ENCODE results near the gene GRIFIN. TPM values are rescaled to one million over a fixed set of nuclear protein-coding genes. Genes with fewer than 3 reads are reported as not detected.
"Not testable (repeated sequence)": the region's sequence is repeated elsewhere in the genome, so short reads cannot be mapped to it uniquely, and the experiment has no call there.

The GRIFIN gene
- total RNA-seq, 1 donor from 2014 or later = not detected

DNA sequence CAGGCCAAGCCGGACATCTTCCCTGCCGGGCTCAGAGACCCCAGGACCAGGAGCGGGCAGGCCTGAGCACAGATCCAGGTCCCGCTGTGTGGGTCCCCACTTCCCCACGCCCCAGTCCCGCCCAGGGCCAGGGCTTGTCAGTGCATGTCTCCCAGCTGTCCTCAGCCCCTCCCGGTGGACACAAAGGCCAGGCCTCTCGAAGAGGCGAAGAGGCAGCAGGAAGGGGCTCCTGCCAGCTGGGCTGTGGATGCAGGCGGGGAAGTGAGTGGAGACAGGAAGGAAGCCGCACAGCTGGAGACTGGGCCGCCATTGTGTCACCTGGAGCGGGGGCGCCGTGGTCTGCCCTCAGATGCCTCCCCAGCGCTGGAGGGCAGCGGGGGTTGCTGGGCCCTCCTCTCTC is 4.8 kb downstream of the GRIFIN start:
- Mint-ChIP-seq H3K4me1 (ENCODE audit: low read depth) (peaks cover 15% of the 10 kb centered on the region), H3K27ac (ENCODE audit: unreplicated experiment) (no peak overlapping the region), H3K4me3 (ENCODE audit: unreplicated experiment) (no peak overlapping the region), H3K36me3 (ENCODE audit: low read depth) (no peaks in the 10 kb centered on the region), H3K27me3 (ENCODE audit: low read depth) (peaks cover 2% of the 10 kb centered on the region), H3K9me3 (ENCODE audit: low read depth) (no peaks in the 10 kb centered on the region)
- no peak for DNase-seq (ENCODE audit: low spot score)
- TF ChIP-seq, protein P1, sequence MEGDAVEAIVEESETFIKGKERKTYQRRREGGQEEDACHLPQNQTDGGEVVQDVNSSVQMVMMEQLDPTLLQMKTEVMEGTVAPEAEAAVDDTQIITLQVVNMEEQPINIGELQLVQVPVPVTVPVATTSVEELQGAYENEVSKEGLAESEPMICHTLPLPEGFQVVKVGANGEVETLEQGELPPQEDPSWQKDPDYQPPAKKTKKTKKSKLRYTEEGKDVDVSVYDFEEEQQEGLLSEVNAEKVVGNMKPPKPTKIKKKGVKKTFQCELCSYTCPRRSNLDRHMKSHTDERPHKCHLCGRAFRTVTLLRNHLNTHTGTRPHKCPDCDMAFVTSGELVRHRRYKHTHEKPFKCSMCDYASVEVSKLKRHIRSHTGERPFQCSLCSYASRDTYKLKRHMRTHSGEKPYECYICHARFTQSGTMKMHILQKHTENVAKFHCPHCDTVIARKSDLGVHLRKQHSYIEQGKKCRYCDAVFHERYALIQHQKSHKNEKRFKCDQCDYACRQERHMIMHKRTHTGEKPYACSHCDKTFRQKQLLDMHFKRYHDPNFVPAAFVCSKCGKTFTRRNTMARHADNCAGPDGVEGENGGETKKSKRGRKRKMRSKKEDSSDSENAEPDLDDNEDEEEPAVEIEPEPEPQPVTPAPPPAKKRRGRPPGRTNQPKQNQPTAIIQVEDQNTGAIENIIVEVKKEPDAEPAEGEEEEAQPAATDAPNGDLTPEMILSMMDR (IDR thresholded peaks at IDR 0.05) = no peak

GRCh38 chr7:2471022-2471329 is 5.2 kb downstream of the GRIFIN start:
- no peak for DNase-seq (ENCODE audit: low spot score)
- H3K9me3 Mint-ChIP-seq (ENCODE audit: low read depth) = no peaks in the 10 kb centered on the region
- TF ChIP-seq, protein P1 (IDR thresholded peaks at IDR 0.05) = no peak
- H3K27me3 Mint-ChIP-seq (ENCODE audit: low read depth) = peaks cover 2% of the 10 kb centered on the region
- no peak overlapping the region for H3K4me3 Mint-ChIP-seq (ENCODE audit: unreplicated experiment)
- peak overlapping the region; percentile 45 for H3K27ac Mint-ChIP-seq (ENCODE audit: unreplicated experiment)
- no peaks in the 10 kb centered on the region for H3K36me3 Mint-ChIP-seq (ENCODE audit: low read depth)
- H3K4me1 Mint-ChIP-seq (ENCODE audit: low read depth) = peaks cover 15% of the 10 kb centered on the region

DNA sequence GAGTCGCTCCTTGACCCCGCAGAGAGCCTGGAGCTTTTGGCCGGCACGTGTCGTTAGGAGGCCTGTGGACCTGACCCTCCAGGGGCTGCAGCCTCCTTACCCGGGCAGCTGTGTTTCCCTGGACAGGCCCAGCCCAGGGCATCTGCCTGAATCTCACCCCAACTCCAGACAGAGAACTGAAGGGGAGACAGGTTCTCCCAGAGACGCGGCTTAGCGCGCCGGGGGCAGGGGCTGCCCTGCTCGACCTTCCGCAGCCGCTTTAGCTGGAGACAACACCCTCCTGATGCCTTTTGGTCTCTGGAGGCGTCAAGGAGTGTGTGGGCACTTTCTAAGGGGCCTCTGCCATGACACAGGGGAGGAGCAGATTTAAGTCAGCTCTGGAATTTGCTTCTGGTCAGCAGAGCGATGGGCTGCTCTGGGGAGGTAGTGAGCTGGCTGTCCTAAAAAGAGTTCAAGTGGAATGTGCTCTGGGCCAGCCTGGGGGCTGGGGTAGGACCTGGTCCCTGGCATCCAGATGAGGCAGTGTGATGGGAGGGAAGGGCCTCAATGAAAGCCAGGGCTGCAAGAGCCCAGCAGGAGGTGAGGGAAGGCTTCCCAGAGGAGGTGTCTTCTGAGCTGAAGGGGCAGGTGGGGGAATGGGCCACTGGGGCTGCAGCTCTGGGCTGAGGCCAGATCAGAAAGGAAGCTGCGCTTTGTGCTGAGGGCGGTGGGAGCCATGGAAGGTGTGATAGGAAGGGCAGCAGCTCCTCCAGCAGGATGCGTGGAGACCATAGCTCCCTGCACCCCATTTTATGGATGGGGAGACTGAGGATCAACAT is 5.8 kb downstream of the GRIFIN start:
- no peak overlapping the region for H3K4me3 Mint-ChIP-seq (ENCODE audit: unreplicated experiment)
- DNase-seq (ENCODE audit: low spot score) = no peak
- peak overlapping the region; percentile 36 for H3K27ac Mint-ChIP-seq (ENCODE audit: unreplicated experiment)

DNA sequence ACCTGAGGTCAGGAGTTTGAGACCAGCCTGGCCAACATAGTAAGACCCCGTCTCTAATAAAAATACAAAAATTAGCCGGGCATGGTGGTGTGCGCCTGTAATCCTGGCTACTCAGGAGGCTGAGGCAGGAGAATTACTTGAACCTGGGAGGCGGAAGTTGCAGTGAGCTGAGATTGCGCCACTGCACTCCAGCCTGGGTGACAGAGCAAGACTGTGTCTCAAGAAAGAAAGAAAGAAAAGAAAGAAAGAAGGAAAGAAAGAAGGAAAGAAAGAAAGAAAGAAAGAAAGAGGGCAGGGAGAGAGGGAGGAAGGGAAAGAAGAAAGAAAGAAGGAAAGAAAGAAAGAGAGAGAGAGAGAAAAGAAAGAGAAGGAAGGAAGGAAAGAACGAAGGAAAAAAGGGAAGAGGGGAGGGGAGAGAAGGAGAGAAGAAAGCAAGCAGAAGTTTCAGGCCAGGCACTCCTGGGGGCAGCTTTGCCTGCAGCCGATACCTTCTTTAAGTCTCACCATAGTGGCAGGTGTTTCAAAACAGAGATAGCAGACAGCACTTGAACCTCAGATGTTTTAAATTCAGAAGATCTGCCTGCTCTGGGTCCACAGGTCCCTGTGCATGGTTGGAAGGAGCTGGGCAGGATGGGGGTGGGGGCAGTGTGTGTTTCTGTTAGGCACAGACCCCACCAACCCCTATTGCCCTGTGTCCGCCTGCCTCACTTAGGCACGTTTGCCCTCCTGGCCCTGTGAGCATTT is 6.6 kb downstream of the GRIFIN start:
- H3K27ac Mint-ChIP-seq (ENCODE audit: unreplicated experiment); H3K4me3 Mint-ChIP-seq (ENCODE audit: unreplicated experiment); DNase-seq (ENCODE audit: low spot score): not testable (repeated sequence)

More for the DNA sequence above, 5.8 kb downstream of the GRIFIN start:
- Mint-ChIP-seq H3K36me3 (ENCODE audit: low read depth) (no peaks in the 10 kb centered on the region), H3K4me1 (ENCODE audit: low read depth) (peaks cover 15% of the 10 kb centered on the region), H3K9me3 (ENCODE audit: low read depth) (no peaks in the 10 kb centered on the region), H3K27me3 (ENCODE audit: low read depth) (peaks cover 2% of the 10 kb centered on the region)
- TF ChIP-seq, protein P1 (IDR thresholded peaks at IDR 0.05) = no peak

DNA sequence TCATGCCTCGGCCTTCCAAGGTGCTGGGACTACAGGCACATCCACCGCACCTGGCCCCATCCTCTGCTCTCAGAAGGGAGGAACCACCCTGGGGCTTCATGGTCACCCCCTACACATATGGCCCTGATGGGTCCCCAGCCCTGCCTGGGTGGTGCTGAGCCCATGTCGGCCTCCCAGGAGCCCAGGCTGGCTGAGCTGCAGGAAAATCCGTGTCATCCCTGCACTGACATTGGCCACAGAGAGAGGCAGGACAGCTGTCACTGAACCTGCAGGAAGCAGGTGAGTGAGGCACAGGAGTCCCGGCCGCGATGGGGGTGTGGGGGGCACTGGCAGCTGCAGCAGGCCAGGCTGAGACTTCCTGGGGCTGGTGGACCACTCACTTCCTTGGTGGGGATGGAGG is 8.0 kb downstream of the GRIFIN start:
- Mint-ChIP-seq H3K27me3 (ENCODE audit: low read depth) (peaks cover 2% of the 10 kb centered on the region), H3K4me1 (ENCODE audit: low read depth) (peaks cover 15% of the 10 kb centered on the region), H3K4me3 (ENCODE audit: unreplicated experiment) (no peak overlapping the region), H3K9me3 (ENCODE audit: low read depth) (no peaks in the 10 kb centered on the region), H3K36me3 (ENCODE audit: low read depth) (no peaks in the 10 kb centered on the region), H3K27ac (ENCODE audit: unreplicated experiment) (no peak overlapping the region)
- DNase-seq (ENCODE audit: low spot score) = no peak
- TF ChIP-seq, protein P1 (IDR thresholded peaks at IDR 0.05) = no peak

More for the DNA sequence above, 6.6 kb downstream of the GRIFIN start:
- H3K4me1 Mint-ChIP-seq (ENCODE audit: low read depth) = peaks cover 15% of the 10 kb centered on the region
- not testable (repeated sequence) for H3K27me3 Mint-ChIP-seq (ENCODE audit: low read depth); H3K9me3 Mint-ChIP-seq (ENCODE audit: low read depth); H3K36me3 Mint-ChIP-seq (ENCODE audit: low read depth)
